ENCODE data around the gene EPG5.
"Not testable (repeated sequence)": the region's sequence is repeated elsewhere in the genome, so short reads cannot be mapped to it uniquely, and the experiment has no call there.

- TF ChIP-seq, protein P1, sequence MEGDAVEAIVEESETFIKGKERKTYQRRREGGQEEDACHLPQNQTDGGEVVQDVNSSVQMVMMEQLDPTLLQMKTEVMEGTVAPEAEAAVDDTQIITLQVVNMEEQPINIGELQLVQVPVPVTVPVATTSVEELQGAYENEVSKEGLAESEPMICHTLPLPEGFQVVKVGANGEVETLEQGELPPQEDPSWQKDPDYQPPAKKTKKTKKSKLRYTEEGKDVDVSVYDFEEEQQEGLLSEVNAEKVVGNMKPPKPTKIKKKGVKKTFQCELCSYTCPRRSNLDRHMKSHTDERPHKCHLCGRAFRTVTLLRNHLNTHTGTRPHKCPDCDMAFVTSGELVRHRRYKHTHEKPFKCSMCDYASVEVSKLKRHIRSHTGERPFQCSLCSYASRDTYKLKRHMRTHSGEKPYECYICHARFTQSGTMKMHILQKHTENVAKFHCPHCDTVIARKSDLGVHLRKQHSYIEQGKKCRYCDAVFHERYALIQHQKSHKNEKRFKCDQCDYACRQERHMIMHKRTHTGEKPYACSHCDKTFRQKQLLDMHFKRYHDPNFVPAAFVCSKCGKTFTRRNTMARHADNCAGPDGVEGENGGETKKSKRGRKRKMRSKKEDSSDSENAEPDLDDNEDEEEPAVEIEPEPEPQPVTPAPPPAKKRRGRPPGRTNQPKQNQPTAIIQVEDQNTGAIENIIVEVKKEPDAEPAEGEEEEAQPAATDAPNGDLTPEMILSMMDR (IDR thresholded peaks at IDR 0.05), result not testable (repeated sequence)
- TF ChIP-seq POLR2AphosphoS5 (IDR thresholded peaks at IDR 0.05), result not testable (repeated sequence)
Observed at GRCh38 chr18:45959484-45959883, 7.6 kb downstream of the EPG5 start.
